HG03064 (cell line): ENCODE measurements around the gene EEF1A2.
A peak's percentile ranks its signal among the peaks of the same experiment; 100 is the strongest.
"Not testable (repeated sequence)": the region's sequence is repeated elsewhere in the genome, so short reads cannot be mapped to it uniquely, and the experiment has no call there.

ENCODE experiments used
- ATAC-seq: cut with Tn5 transposase; IDR thresholded peaks from one replicate; pipeline ENCODE4 v1.9.1; 2021; ENCODE audit warnings: low read depth; ENCODE audit not compliant: unreplicated experiment

The EEF1A2 gene

DNA sequence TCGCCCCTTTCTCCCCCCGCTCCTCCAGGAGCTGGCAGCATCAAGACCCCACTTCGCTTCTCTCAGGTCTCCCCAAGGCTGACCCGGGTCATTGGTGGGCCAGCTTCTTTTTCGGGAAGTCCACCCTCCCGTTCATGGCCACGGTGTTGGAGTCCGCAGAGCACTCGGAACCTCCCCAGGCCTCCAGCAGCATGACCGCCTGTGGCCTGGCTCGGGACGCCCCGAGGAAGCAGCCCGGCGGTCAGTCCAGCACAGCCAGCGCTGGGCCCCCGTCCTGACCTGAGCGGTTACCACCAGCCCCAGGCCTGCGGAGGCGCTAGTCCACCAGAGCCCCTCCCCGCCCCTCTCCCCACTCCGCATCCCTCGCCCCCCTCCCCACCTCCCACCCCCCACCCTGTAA is 22.7 kb upstream of the EEF1A2 start:
- ATAC-seq: no peak

DNA sequence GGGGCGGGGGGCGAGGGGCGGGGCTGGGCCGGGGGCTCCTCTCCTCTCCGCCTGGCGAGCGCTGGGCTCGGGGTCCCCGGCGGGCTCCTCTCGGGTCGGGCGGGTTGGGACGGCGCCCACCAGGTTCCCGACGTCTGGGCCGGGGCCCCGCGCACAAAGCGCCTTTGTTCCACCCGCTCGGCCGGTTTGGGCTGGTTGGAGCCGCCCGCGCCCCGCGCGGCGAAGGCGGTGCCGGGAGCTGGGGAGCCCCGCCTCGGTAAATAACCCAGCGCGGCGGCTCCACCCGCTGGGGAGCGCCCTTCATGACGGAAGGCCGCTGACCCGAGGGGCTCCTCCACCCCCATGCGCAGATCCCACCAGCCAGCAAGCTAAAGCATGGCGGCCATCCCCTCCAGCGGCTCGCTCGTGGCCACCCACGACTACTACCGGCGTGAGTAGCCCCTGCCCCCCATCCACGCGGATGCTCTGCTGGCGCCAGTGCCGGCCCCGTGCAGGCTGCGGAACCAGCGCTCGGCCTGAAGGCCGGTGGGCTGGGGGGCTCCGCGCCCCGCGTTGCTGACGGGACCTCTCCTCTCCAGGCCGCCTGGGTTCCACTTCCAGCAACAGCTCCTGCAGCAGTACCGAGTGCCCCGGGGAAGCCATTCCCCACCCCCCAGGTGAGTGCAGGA is 22.2 kb upstream of the EEF1A2 start:
- peak; percentile 36 for ATAC-seq

DNA sequence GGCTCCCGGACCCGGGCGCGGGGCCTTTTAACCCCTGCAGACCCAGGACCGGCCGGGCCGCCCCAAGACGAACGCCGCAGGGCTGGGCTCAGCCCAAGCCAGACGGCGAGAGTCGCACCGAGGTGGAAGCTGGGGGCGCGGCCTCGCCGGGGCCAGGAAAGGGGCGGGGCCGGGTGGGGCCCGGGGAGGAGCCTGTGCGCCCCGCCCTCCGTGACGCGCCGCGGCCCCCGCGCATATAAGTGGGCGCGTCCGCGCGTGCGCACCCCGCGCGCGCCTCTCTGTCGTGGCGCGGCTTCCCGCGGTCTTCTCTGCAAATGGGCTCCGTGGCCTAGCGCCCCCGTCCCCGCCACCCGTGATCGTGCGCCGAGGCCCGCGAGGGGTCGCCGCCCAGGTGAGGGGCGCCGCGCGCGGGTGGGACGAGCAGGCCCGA is 21.6 kb upstream of the EEF1A2 start, which contains the start of gene PPDPF:
PPDPF (plus strand) TSS at position 262 of the 430 bp plus-strand sequence. CDS start 544 bp downstream, outside the sequence.
- peak; percentile 54 for ATAC-seq

DNA sequence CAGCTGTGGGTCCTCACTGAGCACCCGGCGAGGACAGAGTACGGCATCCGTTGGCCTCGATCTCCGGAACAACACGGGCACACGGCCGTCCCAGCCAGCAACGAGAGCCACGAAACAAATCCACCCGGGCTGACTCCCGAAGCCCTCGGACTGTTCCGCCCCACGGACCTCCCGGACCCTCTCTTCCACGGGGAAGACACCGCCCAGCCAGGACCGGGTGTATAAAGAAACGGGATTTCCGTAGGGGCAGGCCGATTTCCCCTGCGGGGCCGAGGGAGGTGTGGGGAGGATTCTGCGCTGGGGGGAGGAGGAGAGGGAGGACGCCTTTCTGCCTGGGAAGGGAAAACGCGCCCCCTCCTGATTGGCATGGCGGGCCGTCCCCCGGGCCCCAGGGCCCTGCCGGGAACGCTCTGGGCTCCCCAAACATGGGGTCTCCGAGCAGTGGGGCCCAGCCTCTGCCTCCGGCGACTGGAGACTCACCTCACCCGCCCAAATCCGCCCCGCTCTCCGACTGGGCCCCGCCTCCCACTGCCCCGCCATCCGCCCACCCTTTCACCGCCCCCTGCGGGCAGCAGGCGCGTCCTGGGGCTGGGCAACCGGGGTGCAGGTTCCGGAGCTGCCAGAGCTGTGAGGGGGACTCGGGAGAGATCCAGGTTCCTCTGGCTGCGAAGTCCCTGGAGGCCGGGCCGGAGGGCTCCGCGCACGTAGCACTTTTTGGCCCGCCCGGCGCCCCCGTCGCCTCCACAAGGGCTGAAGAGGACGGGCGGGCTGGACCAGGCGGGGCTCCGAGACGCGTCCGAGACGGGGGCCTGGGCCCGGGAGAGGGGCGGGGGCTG is 21.0 kb upstream of the EEF1A2 start:
- peak; percentile 33 for ATAC-seq

DNA sequence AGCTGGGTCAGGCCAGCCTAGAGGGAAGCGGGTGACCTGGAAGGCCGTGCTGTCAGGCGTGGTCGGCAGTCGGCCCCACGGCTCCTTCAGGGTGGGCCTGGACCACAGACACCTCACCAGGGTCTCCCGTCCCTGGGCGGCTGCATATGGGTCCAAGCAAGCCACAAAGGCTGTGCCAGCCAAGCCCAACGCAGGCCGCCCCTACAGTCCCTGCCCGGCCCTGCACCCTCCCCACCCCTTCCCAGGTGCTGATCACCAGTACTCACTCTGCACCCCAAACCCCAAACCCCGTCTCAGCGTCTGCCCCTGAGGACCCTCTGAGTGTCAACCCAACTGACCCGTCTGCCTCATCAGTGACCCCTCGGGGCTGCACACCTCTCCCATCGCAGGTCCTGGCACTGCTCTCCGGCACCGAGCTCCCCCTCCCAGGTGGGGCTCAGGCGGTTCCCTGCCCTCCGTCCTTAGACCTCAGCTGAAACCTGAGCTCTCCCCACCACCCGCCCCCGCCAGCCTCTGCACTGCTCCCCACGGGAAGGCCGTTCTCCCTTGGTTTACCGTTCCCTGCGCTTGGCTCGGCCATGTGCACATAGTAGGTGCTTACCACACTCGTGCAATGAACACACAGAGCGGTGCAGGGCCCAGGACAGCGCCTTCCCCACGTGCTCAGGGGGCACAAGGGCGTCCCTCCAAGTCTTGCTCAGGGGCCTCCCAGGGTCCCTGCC is 20.2 kb upstream of the EEF1A2 start:
- ATAC-seq: no peak

DNA sequence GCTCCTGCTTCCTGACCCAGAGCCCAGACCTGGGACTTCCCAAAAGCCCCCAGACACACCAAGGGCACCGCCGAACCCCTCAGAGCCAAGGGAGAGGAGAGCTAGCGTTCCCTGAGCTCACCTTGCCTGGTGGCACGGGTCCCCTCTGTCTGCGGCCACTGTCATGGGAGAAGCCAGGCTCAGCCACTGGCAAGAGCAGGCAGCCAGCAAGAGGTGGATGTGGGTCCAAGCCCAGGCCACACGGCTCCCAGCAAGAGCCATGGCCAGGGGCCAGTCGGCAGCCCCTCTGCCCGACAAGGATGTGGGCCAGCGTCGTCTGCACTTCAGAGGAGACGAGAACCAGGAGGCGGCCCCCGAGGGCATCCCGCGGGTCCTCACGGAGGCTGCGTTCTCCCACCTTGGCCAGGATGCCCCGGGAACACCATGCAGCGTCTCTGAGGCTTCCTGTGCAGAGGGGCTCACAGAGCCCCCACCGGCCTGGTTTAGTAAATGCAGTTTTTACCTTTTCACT is 19.5 kb upstream of the EEF1A2 start:
- no peak for ATAC-seq

DNA sequence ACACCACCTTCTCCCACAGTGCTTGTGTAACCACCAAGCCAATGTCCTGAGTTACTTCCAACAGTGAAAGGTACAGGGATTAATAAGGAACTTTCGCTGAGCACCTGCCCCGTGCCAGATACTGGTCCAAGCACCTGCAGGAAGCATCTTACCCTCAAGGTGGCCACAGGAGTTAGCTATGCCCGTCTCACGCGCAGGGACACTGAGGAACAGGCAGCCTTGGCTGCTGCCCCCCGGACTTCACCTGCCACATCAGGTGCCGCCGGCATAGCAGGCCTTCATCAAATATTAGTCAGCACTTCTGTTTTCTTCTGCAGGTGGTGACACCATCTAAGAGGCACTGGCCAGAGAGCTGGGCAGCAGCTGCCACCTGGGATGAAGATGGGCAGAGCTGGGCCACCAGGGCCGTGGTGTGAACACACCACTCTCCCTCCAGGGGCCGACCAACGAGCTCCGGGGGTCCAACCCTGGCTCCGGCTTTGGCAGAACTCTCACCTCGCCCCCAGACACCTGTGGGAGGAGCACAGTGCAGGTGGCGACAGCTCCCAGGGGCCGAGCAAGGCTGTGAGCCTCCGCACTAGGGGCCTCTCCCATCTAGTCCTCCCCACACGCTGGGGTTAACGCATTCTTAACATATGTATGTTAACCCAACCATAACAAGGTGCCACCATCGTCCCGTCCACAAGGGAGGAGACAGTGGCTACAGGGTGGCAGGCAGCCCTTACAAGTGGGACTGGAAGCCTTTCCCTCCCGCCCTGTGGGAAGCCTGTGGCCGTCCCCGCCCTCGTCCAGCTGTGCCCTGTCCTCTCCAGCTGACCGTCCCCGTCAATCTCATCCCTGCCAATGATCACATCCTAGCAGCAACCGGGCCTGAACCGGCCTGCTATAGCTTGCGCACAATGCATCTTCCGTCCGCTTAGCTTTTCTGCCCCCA is 18.8 kb upstream of the EEF1A2 start:
- no peak for ATAC-seq

DNA sequence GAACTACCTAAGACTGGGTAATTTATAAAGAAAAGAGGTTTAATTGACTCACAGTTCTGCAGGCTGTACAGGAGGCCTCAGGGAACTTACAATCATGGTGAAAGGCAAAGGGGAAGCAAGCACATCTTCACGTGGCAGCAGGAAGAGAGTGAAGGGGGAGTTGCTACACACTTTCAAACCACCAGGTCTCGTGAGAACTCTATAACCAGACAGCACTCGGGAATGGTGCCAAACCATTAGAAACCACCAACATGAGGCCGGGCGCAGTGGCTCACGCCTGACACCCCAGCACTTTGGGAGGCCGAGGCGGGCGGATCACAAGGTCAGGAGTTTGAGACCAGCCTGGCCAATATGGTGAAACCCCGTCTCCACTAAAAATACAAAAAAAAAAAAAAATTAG is 15.6 kb upstream of the EEF1A2 start:
- not testable (repeated sequence) for ATAC-seq

DNA sequence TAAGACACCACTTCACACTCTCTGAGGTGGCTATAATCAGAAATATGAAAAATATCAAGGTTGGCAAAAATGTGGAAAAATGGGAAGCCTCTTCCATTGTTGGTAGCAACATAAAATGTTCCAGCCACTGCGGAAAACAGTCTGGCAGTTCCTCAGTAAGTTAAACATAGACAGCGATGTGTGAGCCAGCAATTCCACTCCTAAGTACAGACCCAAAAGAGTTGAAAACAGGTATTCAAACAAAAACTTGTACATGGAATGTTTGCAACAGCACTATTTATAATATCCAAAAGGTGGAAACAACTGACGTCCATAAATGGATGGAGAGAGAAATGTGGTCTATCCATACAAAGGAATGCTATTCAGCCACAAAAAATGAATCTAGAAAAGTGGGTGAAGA is 14.3 kb upstream of the EEF1A2 start:
- ATAC-seq: no peak

DNA sequence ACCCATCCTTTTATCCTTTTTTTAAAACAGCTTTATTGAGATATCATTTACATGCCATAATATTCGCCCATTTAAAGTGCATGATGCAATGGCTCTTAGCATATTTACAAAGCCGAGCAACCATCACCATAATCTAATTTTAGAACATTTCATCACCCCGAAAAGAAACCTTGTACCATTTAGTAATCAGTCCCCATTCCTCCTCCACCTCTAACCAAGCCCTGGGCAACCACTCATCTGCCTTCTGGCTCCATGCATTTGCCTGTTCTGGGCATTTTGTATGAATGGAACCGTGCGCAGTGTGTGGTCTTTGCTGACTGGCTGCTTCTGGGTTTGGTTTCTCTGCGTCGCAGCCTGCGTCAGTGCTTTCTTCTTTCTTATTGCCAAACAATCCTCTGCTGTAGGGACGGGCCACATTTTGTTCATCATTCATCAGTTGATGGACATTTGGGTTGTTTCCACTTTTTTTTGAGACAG is 10.2 kb upstream of the EEF1A2 start:
- no peak for ATAC-seq

DNA sequence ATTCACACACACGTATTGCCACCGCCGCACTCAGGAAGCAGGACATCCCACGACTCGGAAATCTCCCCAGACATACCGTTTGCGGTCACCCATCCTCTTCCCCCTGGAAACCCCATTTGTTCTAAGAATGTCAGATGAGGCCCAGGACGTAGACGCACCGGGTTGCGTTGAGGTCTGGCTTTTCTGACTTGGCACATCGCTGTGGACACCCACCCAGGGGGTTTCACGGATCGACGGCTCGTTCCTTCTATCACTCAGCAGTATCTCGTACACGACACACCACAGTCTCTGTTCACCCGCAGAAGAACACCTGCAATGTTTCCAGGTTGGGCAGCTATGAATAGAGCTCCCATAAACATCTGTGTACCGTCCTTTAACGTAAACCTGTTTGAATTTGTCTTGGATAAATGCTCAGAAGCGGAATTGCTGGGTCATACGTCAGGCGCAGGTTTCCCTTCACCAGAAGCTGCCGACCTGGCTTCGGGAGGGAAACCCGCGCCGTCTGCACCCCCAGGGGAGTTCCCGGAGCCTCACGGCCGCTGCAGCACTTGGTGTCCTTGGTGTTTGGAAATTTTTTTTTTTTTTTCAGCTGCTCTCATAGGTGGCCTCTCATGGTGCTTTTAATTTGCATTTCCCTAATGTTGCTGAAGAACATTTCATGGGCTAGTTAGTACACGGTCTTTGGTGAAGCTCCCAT is 9.3 kb upstream of the EEF1A2 start:
- ATAC-seq: no peak

DNA sequence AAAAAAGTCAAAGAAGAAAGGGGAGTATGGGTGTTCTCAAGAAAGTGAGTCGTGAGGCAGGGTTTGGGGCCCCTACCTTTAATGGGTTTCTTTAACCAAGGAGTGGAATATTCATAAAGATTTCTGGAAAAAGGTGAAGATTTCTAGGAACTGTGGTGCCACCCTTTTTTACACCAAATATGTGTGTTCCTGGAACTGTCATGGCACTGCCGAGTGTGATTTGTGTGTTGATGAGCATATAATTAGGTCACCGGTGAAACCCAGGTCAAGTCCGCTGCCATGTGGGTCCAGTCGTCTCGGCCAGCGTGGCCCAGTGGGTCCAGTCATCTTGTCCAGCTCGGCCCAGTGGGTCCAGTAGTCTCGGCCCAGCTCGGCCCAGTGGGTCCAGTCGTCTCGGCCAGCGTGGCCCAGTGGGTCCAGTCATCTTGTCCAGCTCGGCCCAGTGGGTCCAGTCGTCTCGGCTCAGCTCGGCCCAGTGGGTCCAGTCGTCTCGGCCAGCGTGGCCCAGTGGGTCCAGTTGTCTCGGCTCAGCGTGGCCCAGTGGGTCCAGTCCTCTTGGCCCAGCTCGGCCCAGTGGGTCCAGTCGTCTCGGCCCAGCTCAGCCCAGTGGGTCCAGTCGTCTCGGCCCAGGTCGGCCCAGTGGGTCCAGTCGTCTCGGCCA is 8.3 kb upstream of the EEF1A2 start:
- no peak for ATAC-seq

DNA sequence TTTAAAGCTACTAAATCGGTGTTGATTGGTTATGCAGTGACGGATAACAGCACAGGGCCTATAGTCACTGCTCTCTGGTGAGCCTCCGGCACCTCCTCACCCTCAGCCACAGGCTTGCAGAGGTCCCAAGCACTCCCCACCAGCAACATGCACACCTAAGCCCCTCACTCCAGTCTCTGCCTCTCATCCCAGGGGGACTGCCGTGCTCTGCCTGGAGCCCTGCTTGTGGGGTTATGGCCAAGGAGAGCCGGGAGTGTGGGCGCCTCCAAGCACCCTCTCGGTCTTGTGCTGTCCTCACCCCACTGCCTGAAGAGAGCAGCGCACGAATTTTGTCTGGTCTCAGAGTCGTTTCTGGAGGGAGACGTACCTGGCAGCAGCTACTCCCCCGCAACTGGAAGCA is 6.8 kb upstream of the EEF1A2 start:
- no peak for ATAC-seq

DNA sequence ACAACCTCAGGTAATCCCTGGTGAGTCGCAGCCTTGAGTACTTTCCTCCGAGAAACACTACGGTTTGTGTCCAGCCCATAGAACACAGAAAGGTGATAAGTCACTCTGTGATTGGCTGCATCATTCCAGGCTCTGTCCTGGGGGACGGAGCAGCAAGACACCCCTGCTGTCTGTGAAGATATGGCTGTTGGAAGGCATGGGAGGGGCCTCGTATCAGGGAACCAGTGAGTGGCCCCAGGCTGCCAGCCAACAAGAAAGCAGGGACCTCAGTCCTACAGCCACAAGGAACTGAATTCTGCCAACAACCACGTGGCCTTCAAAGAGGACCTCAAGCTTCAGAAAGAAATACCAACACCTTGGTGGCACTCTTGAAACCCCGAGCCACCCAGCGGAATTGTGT is 6.4 kb upstream of the EEF1A2 start:
- ATAC-seq: no peak

DNA sequence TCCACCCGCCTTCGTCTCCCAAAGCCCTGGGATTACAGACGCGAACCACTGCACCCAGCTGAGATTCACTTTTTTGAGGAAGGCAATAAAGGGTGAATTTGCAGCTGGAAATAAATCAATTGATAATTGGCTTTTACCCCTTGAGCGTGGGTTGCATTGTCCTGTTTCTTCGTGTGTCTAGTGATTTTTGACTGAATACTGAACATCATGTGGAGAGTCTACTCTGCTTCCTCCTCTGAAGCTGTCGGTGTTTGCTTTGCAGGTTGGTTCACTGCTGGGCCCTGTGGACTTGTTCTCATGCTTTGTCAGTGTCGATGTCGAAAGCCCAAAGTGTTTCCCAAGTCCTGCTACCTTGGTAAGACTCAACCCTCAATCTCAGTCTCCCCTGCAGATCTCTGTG is 5.8 kb upstream of the EEF1A2 start:
- no peak for ATAC-seq

DNA sequence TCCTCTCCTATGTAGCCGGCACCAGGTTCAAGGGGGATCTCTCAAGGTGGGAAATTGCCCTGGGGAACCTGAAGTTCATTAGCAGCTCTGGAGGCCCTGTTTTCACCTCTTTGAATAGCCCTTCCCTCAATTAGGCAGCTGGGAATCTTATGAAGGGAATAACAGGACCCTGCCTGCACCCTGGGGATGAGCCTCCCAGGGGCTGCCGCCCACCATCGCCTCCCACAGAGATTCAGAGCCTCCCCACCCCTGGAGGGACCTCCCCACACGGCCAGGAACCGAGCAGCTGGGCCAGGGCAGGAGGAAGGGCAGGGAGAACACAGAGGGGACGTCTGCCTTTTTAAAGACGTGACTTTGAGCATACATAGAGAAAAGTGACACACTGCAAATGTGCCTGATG is 4.6 kb upstream of the EEF1A2 start:
- no peak for ATAC-seq

DNA sequence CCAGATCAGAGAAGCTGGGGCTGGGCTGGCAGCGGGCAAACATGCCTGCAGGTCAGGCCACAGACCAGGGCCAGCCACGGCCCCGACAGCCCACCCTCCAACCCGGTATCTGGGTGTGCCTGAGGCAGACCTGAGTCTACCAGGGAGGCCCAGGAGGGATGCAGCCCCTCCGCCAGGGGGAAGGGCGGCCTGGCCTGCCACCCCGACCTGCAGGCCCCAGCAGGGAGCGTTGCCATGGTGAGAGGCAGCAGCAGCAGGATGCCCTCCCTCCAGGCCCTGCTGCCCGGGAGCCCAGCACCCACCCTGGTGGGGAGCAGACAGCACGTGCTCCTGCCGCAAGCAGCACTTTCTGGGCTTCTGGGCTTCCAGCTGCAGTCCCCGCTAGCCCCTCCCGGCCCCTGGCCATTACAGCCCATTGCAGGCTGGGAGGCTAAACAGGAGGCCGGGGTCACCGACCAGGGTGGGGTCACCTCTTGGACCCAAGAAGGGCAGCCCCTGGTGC is 3.8 kb upstream of the EEF1A2 start:
- ATAC-seq: no peak

DNA sequence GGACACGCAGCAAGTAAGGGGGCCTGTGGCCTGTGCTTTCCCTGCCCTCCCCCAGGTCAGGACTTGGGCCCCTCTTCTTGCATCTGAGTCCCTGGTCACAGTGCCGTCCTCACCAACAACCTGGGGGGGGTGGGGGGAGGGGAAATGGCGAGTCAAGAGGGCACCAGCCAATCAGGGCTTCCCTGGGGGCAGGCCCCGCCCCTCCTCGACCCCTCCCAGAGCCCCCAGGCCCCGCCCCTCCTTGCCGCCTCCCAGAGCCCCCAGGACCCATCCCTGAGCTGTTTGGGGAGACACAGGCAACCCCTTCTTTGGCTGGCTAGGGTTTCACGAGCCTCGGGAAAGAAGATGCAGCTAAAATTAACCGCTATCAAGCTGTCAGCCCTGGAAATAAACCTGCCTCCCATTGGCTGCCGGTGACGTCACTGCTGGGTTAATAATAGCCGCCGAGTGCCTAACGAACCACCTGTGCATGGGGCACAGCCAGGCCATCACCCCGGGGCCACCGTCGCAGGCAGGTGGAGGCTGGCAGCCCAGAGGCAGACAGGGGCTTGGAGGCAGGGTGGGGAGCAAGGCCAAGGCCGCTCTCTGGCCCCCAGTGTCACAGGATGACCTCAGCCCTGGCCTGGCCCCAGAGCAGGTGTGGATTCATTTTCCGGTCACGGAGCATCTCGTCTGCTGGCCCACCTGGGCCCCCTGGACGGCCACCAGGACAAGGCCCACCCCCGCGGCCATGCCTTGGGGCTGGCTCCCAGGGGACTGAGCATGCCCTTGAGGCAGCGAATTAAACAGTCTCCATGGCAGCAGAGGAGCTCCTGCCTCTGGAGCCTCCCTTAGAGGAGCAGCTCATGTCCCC is 3.2 kb upstream of the EEF1A2 start:
- no peak for ATAC-seq
